H9 (cell line): Measurements from ENCODE around the gene NIT2. TPM values are rescaled to one million over a fixed set of nuclear protein-coding genes. Genes with fewer than 3 reads are reported as not detected.

Experiments
- DNase-seq: peaks from one replicate; pipeline ENCODE4 v3.0.0-alpha.2; 2017
- H2AFZ ChIP-seq: one replicate; pipeline ENCODE4 v1.6.1; 2013; ENCODE audit warnings: mild to moderate bottlenecking, low read length, control low read depth, moderate library complexity
- H2AK5ac ChIP-seq: 2 replicates; pipeline ENCODE4 v1.6.1; 2013; ENCODE audit warnings: low read length, control low read depth, mixed read lengths; ENCODE audit not compliant: insufficient read length
- H2BK120ac ChIP-seq: one replicate; pipeline ENCODE4 v1.6.1; 2013; ENCODE audit warnings: low read depth, mild to moderate bottlenecking, low read length, control low read depth, inconsistent platforms; ENCODE audit not compliant: poor library complexity, severe bottlenecking
- H2BK12ac ChIP-seq: 2 replicates; pipeline ENCODE4 v1.6.1; 2013; ENCODE audit warnings: low read length, control low read depth, mixed read lengths, low read depth; ENCODE audit not compliant: insufficient read length
- H2BK15ac ChIP-seq: 2 replicates; pipeline ENCODE4 v1.6.1; 2013; ENCODE audit warnings: low read depth, low read length, control low read depth
- H2BK20ac ChIP-seq: one replicate; pipeline ENCODE4 v1.6.1; 2013; ENCODE audit warnings: low read depth, mild to moderate bottlenecking, low read length, control low read depth, inconsistent platforms; ENCODE audit not compliant: poor library complexity, severe bottlenecking
- H2BK5ac ChIP-seq: 2 replicates; pipeline ENCODE4 v1.6.1; 2013; ENCODE audit warnings: low read length, control low read depth, mixed read lengths; ENCODE audit not compliant: insufficient read length
- H3K14ac ChIP-seq: 2 replicates; pipeline ENCODE4 v1.6.1; 2013; ENCODE audit warnings: low read length, control low read depth; ENCODE audit not compliant: insufficient read depth
- H3K18ac ChIP-seq: 2 replicates; pipeline ENCODE4 v1.6.1; 2013; ENCODE audit warnings: low read depth, mild to moderate bottlenecking, mixed read lengths, low read length, control low read depth; ENCODE audit not compliant: insufficient read length
- H3K23ac ChIP-seq: 2 replicates; pipeline ENCODE4 v1.6.1; 2013; ENCODE audit warnings: low read length, control low read depth, mixed read lengths, low read depth; ENCODE audit not compliant: insufficient read length
- H3K23me2 ChIP-seq: 2 replicates; pipeline ENCODE4 v1.6.1; 2013; ENCODE audit warnings: low read depth, mild to moderate bottlenecking, mixed read lengths, low read length, control low read depth; ENCODE audit not compliant: insufficient read length, poor library complexity, severe bottlenecking
- H3K27ac ChIP-seq: 2 replicates; pipeline ENCODE4 v1.5.1; 2013; ENCODE audit warnings: low read length, control low read depth, mixed read lengths, low read depth; ENCODE audit not compliant: insufficient read length
- H3K27me3 ChIP-seq: 2 replicates; pipeline ENCODE4 v1.6.1; 2013; ENCODE audit warnings: low read length, control low read depth, inconsistent platforms; ENCODE audit not compliant: insufficient read depth
- H3K4ac ChIP-seq: 2 replicates; pipeline ENCODE4 v1.6.1; 2013; ENCODE audit warnings: low read depth, mild to moderate bottlenecking, control low read depth, inconsistent platforms, low read length, moderate library complexity
- H3K4me1 ChIP-seq: 2 replicates; pipeline ENCODE4 v1.6.1; 2013; ENCODE audit warnings: low read length, control low read depth, inconsistent platforms; ENCODE audit not compliant: insufficient read depth
- H3K4me2 ChIP-seq: 2 replicates; pipeline ENCODE4 v1.6.1; 2013; ENCODE audit warnings: low read length, control low read depth, mixed read lengths; ENCODE audit not compliant: insufficient read length, insufficient read depth
- H3K56ac ChIP-seq: 2 replicates; pipeline ENCODE4 v1.6.1; 2013; ENCODE audit warnings: low read depth, mild to moderate bottlenecking, mixed read lengths, low read length, control low read depth; ENCODE audit not compliant: insufficient read length
- H3K79me1 ChIP-seq: 2 replicates; pipeline ENCODE4 v1.6.1; 2013; ENCODE audit warnings: low read depth, mild to moderate bottlenecking, moderate library complexity, low read length, control low read depth, inconsistent platforms; ENCODE audit not compliant: insufficient read depth, poor library complexity, severe bottlenecking
- H3K79me2 ChIP-seq: 2 replicates; pipeline ENCODE4 v1.6.1; 2013; ENCODE audit warnings: low read length, control low read depth, inconsistent platforms; ENCODE audit not compliant: insufficient read depth
- H3K9ac ChIP-seq: 2 replicates; pipeline ENCODE4 v1.6.1; 2013; ENCODE audit warnings: low read length, control low read depth, mixed read lengths; ENCODE audit not compliant: insufficient read length; ENCODE audit errors: extremely low read depth
- H3K9me3 ChIP-seq: one replicate; pipeline ENCODE4 v1.6.1; 2013; ENCODE audit warnings: low read depth, low read length, inconsistent platforms; ENCODE audit not compliant: control insufficient read depth
- H3T11ph ChIP-seq: one replicate; pipeline ENCODE4 v1.6.1; 2013; ENCODE audit warnings: mild to moderate bottlenecking, low read length, control low read depth, inconsistent platforms
- H4K20me1 ChIP-seq: one replicate; pipeline ENCODE4 v1.6.1; 2013; ENCODE audit not compliant: control insufficient read depth, insufficient read length, insufficient read depth
- H4K5ac ChIP-seq: 2 replicates; pipeline ENCODE4 v1.6.1; 2013; ENCODE audit warnings: low read depth, mild to moderate bottlenecking, mixed read lengths, low read length, control low read depth; ENCODE audit not compliant: insufficient read length
- H4K8ac ChIP-seq: replicated peaks from 2 replicates; pipeline ENCODE4 v1.6.1; 2013; ENCODE audit warnings: low read length, control low read depth, mixed read lengths, low read depth; ENCODE audit not compliant: insufficient read length
- H4K91ac ChIP-seq: 2 replicates; pipeline ENCODE4 v1.6.1; 2013; ENCODE audit warnings: low read depth, mild to moderate bottlenecking, moderate library complexity, mixed read lengths, low read length, control low read depth; ENCODE audit not compliant: insufficient read length
- H3K27ac Mint-ChIP-seq, 3 experiments: 2 replicates in 2 of 3; 3 replicates in 1 of 3; pipeline ENCODE4 v1.8.0; 2020 to 2021; ENCODE audit warnings: mixed read lengths in 3 of 3, mild to moderate bottlenecking in 1 of 3, moderate library complexity in 1 of 3
- H3K27me3 Mint-ChIP-seq: 2 replicates; pipeline ENCODE4 v1.8.0; 2021; ENCODE audit warnings: low read depth, mild to moderate bottlenecking, moderate library complexity, mixed read lengths
- H3K36me3 Mint-ChIP-seq, 3 experiments: 2 replicates in 2 of 3; 3 replicates in 1 of 3; pipeline ENCODE4 v1.8.0; 2020 to 2021; ENCODE audit warnings: low read depth in 3 of 3, mixed read lengths in 3 of 3; ENCODE audit not compliant: insufficient read depth in 1 of 3
- H3K4me1 Mint-ChIP-seq, 2 experiments: 2 replicates each; pipeline ENCODE4 v1.8.0; 2020; ENCODE audit warnings: mixed read lengths in 2 of 2
- H3K4me3 Mint-ChIP-seq, 2 experiments: 2 replicates in 1 of 2; 3 replicates in 1 of 2; pipeline ENCODE4 v1.8.0; 2020 to 2021; ENCODE audit warnings: mild to moderate bottlenecking in 2 of 2, mixed read lengths in 2 of 2, moderate library complexity in 1 of 2
- H3K9me3 Mint-ChIP-seq, 2 experiments: 2 replicates in 1 of 2; 3 replicates in 1 of 2; pipeline ENCODE4 v1.8.0; 2020; ENCODE audit warnings: mild to moderate bottlenecking in 2 of 2, mixed read lengths in 2 of 2, moderate library complexity in 1 of 2
- WGBS: extraction: QIAGEN DNeasy Blood & Tissue Kit; methylation state at CpG from one replicate; pipeline ENCODE4 v1.1.7; 2013; ENCODE audit warnings: missing lambda C conversion rate, low lambda C conversion rate, mixed read lengths; ENCODE audit not compliant: insufficient read length; ENCODE audit errors: extremely low coverage; 5-methylcytosine and 5-hydroxymethylcytosine counted together
- total RNA-seq: library from RNA; stranded (reverse); gene quantifications from 2 replicates; pipeline ENCODE4 v1.2.1, GENCODE V29; 2021
- TF ChIP-seq, protein P1 (sequence below): fragments of 200-600 bp; sonication (generic); conservative IDR thresholded peaks from 3 replicates; pipeline ENCODE4 v1.8.0; 2021; ENCODE audit warnings: antibody characterized with exemption, mild to moderate bottlenecking

The NIT2 gene
- total RNA-seq, 1 experiment from 2014 or later = 26.6 TPM

DNA sequence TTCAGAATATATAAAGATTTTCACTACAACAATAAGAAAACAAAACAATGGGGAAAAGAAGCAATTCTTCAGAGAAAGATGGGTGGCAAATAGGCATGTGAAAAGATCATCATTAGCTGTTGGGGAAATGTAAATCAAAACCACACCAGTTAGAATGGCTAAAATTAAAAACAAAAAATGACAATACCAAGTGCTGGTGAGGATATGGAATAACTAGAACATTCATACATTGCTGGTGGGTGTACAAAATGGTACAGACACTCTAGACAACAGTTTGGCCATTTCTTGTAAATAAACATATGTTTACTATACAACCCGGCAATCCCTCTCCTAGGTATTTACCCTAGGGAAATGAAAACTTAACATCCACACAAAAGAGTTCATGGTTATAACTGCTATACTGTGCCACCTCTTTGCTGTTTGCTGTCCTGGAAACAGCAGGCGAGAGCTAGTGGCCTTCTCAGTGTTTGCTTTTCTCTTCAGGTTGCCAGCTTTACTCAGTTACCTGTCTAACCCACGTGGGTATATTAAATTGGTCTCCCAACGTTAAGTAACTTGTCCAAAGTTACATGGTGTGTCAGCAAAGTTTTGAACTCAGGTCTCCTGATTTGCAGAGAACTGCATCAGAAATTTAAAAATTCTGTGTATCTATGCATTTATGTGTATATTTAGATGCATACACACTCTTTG lies 4.6 kb upstream of the NIT2 start:
- H3K27me3 Mint-ChIP-seq = peaks cover 8% of the 10 kb centered on the region
- no CpG with 5 or more reads among the region's 4 CpGs for WGBS
- H4K8ac ChIP-seq = no peak overlapping the region
- no peaks in the 10 kb centered on the region for H3K79me2 ChIP-seq
- no peaks in the 10 kb centered on the region for H3K9me3 ChIP-seq
- no peak overlapping the region for H3K27ac Mint-ChIP-seq
- no peak overlapping the region for H3K4me3 Mint-ChIP-seq
- H3K23ac ChIP-seq = no peak overlapping the region
- no peak for DNase-seq
- H3K4me2 ChIP-seq = no peak overlapping the region
- H2AFZ ChIP-seq = no peak overlapping the region
- H3K36me3 Mint-ChIP-seq = peaks cover 8 to 23% (median 15%) of the 10 kb centered on the region in 3 experiments; a peak in 6 of 7 replicates
- no peak overlapping the region for H3K14ac ChIP-seq
- H3K79me1 ChIP-seq = no peaks in the 10 kb centered on the region
- no peak overlapping the region for H3K9ac ChIP-seq
- no peak overlapping the region for H2BK5ac ChIP-seq
- H3K27ac ChIP-seq = no peak overlapping the region
- H3K4ac ChIP-seq = no peak overlapping the region
- no peaks in the 10 kb centered on the region for H3K27me3 ChIP-seq
- peaks cover 5% of the 10 kb centered on the region for H3K23me2 ChIP-seq
- no peak overlapping the region for H2BK120ac ChIP-seq
- no peak overlapping the region for H2BK12ac ChIP-seq
- H4K91ac ChIP-seq = no peak overlapping the region
- H3K9me3 Mint-ChIP-seq = peaks cover 9 to 14% of the 10 kb centered on the region in 2 experiments
- no peak overlapping the region for H4K5ac ChIP-seq
- H2BK20ac ChIP-seq = no peak overlapping the region
- H4K20me1 ChIP-seq = no peaks in the 10 kb centered on the region
- TF ChIP-seq, protein P1, sequence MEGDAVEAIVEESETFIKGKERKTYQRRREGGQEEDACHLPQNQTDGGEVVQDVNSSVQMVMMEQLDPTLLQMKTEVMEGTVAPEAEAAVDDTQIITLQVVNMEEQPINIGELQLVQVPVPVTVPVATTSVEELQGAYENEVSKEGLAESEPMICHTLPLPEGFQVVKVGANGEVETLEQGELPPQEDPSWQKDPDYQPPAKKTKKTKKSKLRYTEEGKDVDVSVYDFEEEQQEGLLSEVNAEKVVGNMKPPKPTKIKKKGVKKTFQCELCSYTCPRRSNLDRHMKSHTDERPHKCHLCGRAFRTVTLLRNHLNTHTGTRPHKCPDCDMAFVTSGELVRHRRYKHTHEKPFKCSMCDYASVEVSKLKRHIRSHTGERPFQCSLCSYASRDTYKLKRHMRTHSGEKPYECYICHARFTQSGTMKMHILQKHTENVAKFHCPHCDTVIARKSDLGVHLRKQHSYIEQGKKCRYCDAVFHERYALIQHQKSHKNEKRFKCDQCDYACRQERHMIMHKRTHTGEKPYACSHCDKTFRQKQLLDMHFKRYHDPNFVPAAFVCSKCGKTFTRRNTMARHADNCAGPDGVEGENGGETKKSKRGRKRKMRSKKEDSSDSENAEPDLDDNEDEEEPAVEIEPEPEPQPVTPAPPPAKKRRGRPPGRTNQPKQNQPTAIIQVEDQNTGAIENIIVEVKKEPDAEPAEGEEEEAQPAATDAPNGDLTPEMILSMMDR = no peak
- no peaks in the 10 kb centered on the region for H3K4me1 ChIP-seq
- no peak overlapping the region for H3T11ph ChIP-seq
- no peak overlapping the region for H3K18ac ChIP-seq
- H3K56ac ChIP-seq = no peak overlapping the region
- H2AK5ac ChIP-seq = no peak overlapping the region
- H3K4me1 Mint-ChIP-seq = peaks cover 0 to 4% of the 10 kb centered on the region in 2 experiments; a peak in 3 of 4 replicates
- no peak overlapping the region for H2BK15ac ChIP-seq
